KOPT-K1 (cell line): ENCODE measurements around the gene SCMH1.
"Not testable (repeated sequence)": the region's sequence is repeated elsewhere in the genome, so short reads cannot be mapped to it uniquely, and the experiment has no call there.

Experiments
- H3K27ac ChIP-seq: fragments of 200-600 bp; sonication (generic); 2 replicates; pipeline ENCODE4 v1.5.1; 2016; ENCODE audit warnings: antibody characterized with exemption, mild to moderate bottlenecking, low read depth, low read length; ENCODE audit not compliant: poor library complexity, severe bottlenecking
- H3K36me3 ChIP-seq: fragments of 200-600 bp; sonication (generic); 2 replicates; pipeline ENCODE4 v1.5.1; 2017; ENCODE audit warnings: antibody characterized with exemption, mild to moderate bottlenecking, low read length, moderate library complexity; ENCODE audit not compliant: insufficient read depth
- H3K9me3 ChIP-seq: fragments of 200-600 bp; sonication (generic); 2 replicates; pipeline ENCODE4 v1.5.1; 2017; ENCODE audit warnings: antibody characterized with exemption, low read length, mild to moderate bottlenecking; ENCODE audit not compliant: insufficient read depth, poor library complexity, severe bottlenecking

The SCMH1 gene

GRCh38 chr1:41207053-41207452, 35.1 kb downstream of the SCMH1 start:
- peaks cover 42% of the 10 kb centered on the region for H3K9me3 ChIP-seq
- H3K27ac ChIP-seq: not testable (repeated sequence)

GRCh38 chr1:41200728-41201127, 41.4 kb downstream of the SCMH1 start:
- H3K27ac ChIP-seq: no peak overlapping the region
- peaks cover 41% of the 10 kb centered on the region for H3K9me3 ChIP-seq
- H3K36me3 ChIP-seq: peaks cover 20% of the 10 kb centered on the region; the same call in 1 of the 2 replicates

More at GRCh38 chr1:41207053-41207452, 35.1 kb downstream of the SCMH1 start:
- H3K36me3 ChIP-seq: peaks cover 20% of the 10 kb centered on the region; the same call in 1 of the 2 replicates

GRCh38 chr1:41199375-41199774, 42.7 kb downstream of the SCMH1 start:
- Histone ChIP-seq H3K36me3 (peaks cover 6% of the 10 kb centered on the region; the same call in 1 of the 2 replicates), H3K9me3 (peaks cover 32% of the 10 kb centered on the region), H3K27ac (no peak overlapping the region)

- Histone ChIP-seq H3K9me3 (peaks cover 20% of the 10 kb centered on the region), H3K36me3 (no peaks in the 10 kb centered on the region), H3K27ac (no peak overlapping the region)
Measured at GRCh38 chr1:41192456-41193178, 49.5 kb downstream of the SCMH1 start.

GRCh38 chr1:41184446-41184845, 57.7 kb downstream of the SCMH1 start:
- Histone ChIP-seq H3K36me3 (peaks cover 37% of the 10 kb centered on the region), H3K27ac (no peak overlapping the region), H3K9me3 (peaks cover 4% of the 10 kb centered on the region)

GRCh38 chr1:41178230-41178629, 63.9 kb downstream of the SCMH1 start:
- not testable (repeated sequence) for H3K27ac ChIP-seq, H3K9me3 ChIP-seq
- H3K36me3 ChIP-seq: peaks cover 17% of the 10 kb centered on the region

- H3K9me3 ChIP-seq: peaks cover 17% of the 10 kb centered on the region
- peaks cover 20% of the 10 kb centered on the region for H3K36me3 ChIP-seq
- no peak overlapping the region for H3K27ac ChIP-seq
Measured at GRCh38 chr1:41175546-41175945, 66.6 kb downstream of the SCMH1 start.

- peaks cover 34% of the 10 kb centered on the region for H3K36me3 ChIP-seq
- H3K27ac ChIP-seq: no peak overlapping the region
- peaks cover 31% of the 10 kb centered on the region for H3K9me3 ChIP-seq
Measured at GRCh38 chr1:41174170-41174569, 67.9 kb downstream of the SCMH1 start.

- peaks cover 36% of the 10 kb centered on the region for H3K9me3 ChIP-seq
- H3K27ac ChIP-seq: no peak overlapping the region
- peaks cover 39% of the 10 kb centered on the region for H3K36me3 ChIP-seq
Measured at GRCh38 chr1:41173651-41174050, 68.5 kb downstream of the SCMH1 start.

- peaks cover 53% of the 10 kb centered on the region for H3K36me3 ChIP-seq
- H3K9me3 ChIP-seq: peaks cover 55% of the 10 kb centered on the region
- H3K27ac ChIP-seq: no peak overlapping the region
Measured at GRCh38 chr1:41171266-41171874, 70.7 kb downstream of the SCMH1 start.

- Histone ChIP-seq H3K27ac (no peak overlapping the region), H3K9me3 (peaks cover 55% of the 10 kb centered on the region)
Measured at GRCh38 chr1:41169799-41170180, 72.3 kb downstream of the SCMH1 start.

GRCh38 chr1:41169066-41169798, 72.9 kb downstream of the SCMH1 start:
- no peak overlapping the region for H3K27ac ChIP-seq
- H3K36me3 ChIP-seq: peaks cover 46% of the 10 kb centered on the region
- peaks cover 55% of the 10 kb centered on the region for H3K9me3 ChIP-seq

More at GRCh38 chr1:41169799-41170180, 72.3 kb downstream of the SCMH1 start:
- peaks cover 49% of the 10 kb centered on the region for H3K36me3 ChIP-seq

- no peak overlapping the region for H3K27ac ChIP-seq
- H3K9me3 ChIP-seq: peaks cover 55% of the 10 kb centered on the region
- peaks cover 54% of the 10 kb centered on the region for H3K36me3 ChIP-seq
Measured at GRCh38 chr1:41167667-41168066, 74.4 kb downstream of the SCMH1 start.

- Histone ChIP-seq H3K27ac (no peak overlapping the region), H3K36me3 (peaks cover 61% of the 10 kb centered on the region)
Measured at GRCh38 chr1:41164727-41165126, 77.4 kb downstream of the SCMH1 start.

GRCh38 chr1:41162441-41162840, 79.7 kb downstream of the SCMH1 start:
- H3K36me3 ChIP-seq: peaks cover 57% of the 10 kb centered on the region
- H3K27ac ChIP-seq: no peak overlapping the region
- peaks cover 10% of the 10 kb centered on the region for H3K9me3 ChIP-seq

More at GRCh38 chr1:41164727-41165126, 77.4 kb downstream of the SCMH1 start:
- H3K9me3 ChIP-seq: peaks cover 32% of the 10 kb centered on the region
